Activated T-helper 1 cell treated with anti-CD3 and anti-CD28 coated beads, Interleukin-12 subunit alpha, Interleukin-12 subunit beta, Interleukin-2, Interleukin-4 antibody, amounts not matched to agents 30 ng/mL and 10 ng/mL and 1 ng/mL, durations not matched to agents 14 hours and 24 hours and 36 hours (primary cell): ENCODE data around the gene NKIRAS2. TPM values are rescaled to one million over a fixed set of nuclear protein-coding genes. Genes with fewer than 3 reads are reported as not detected.

Experiments
- DNase-seq: peaks from one replicate; pipeline ENCODE4 v3.0.0; 2021; ENCODE audit warnings: low spot score
- H3K27ac Mint-ChIP-seq: one replicate; pipeline ENCODE4 v1.8.0; 2021; ENCODE audit warnings: mild to moderate bottlenecking, mixed read lengths
- H3K27me3 Mint-ChIP-seq: one replicate; pipeline ENCODE4 v1.8.0; 2022; ENCODE audit warnings: mild to moderate bottlenecking, moderate library complexity, mixed read lengths; ENCODE audit not compliant: insufficient read depth
- H3K36me3 Mint-ChIP-seq: one replicate; pipeline ENCODE4 v1.8.0; 2021; ENCODE audit warnings: low read depth, mixed read lengths
- H3K4me1 Mint-ChIP-seq: one replicate; pipeline ENCODE4 v1.8.0; 2021; ENCODE audit warnings: low read depth, mixed read lengths
- H3K4me3 Mint-ChIP-seq: one replicate; pipeline ENCODE4 v1.8.0; 2021; ENCODE audit warnings: mild to moderate bottlenecking, moderate library complexity, mixed read lengths
- H3K9me3 Mint-ChIP-seq: one replicate; pipeline ENCODE4 v1.8.0; 2021; ENCODE audit warnings: mixed read lengths
- intact Hi-C: fragments of 100-400 bp; cut with micrococcal nuclease; formaldehyde crosslinking; loops from one replicate; pipeline ENCODE4 v1.15.1; 2024
- total RNA-seq: library from RNA; stranded (reverse); gene quantifications from 2 replicates; pipeline ENCODE4 v1.2.3, GENCODE V29; 2022

NKIRAS2 gene
- total RNA-seq, 1 donor from 2014 or later = 32.6 TPM

DNA sequence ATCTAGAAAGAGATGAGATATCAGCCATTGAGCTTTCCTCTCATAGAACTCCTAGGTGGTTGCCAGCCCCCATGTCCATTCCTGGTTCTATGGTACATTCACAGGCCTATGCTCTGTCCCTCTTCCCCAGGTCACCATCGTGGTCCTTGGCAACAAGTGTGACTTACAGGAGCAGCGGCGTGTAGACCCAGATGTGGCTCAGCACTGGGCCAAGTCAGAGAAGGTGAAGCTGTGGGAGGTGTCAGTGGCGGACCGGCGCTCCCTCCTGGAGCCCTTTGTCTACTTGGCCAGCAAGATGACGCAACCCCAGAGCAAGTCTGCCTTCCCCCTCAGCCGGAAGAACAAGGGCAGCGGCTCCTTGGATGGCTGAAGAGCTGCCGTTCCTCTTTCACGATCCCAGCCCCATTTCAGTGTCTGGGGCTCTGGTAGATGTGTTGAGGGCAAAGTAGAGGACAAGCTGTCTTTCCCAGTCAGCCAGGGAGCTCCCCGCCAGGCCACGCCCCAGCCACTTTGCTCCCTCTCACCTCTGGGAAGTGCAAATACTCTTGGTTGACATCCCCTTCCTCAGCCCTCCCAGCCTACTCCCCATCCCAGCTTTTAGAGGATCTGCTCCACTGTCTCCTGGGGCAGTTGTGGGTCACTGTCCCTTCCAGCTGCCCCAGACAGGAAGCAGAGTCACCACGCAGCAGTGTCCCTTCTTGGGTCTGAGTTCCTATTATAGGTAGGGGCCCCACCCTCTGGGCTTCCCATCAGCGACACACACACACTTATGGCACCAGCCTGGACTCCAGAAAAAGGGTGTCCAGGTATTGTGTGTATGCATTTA lies 3.8 kb downstream of the NKIRAS2 start:
- Mint-ChIP-seq H3K4me1 (peaks cover 31% of the 10 kb centered on the region), H3K9me3 (no peaks in the 10 kb centered on the region), H3K27me3 (no peaks in the 10 kb centered on the region), H3K27ac (no peak overlapping the region), H3K4me3 (no peak overlapping the region), H3K36me3 (peaks cover 31% of the 10 kb centered on the region)
- intact Hi-C loops = loop anchor here (10.0 kb wide), 1 partner anchor 381 kb away; no protein-coding TSS in a partner anchor
- no peak for DNase-seq

DNA sequence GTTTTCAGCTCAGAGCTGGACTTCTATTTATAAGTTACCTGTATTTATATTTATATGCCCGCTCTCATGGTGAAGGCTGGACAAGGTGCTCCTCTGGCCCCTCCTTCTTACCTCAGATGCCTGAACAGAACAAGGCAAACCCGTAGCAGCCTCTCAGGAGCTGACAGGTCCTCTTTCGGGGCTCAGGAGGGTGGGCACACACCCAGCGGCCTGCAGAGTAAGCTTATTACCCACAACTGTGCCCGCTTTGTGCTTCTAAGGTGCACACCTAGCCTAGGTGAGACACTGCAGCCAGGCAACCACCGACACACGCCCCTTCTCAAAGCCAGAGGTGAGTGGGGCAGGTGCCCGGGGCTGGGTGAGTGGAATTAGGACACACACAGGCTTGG lies 5.3 kb downstream of the NKIRAS2 start:
- peaks cover 24% of the 10 kb centered on the region for H3K36me3 Mint-ChIP-seq
- intact Hi-C loops = loop anchor here (1.0 to 10.0 kb wide), 7 partner anchors 39 to 380 kb away; partner anchors contain the start of gene DHX58
- DNase-seq = no peak
- peak overlapping the region; percentile 71 for H3K27ac Mint-ChIP-seq
- peaks cover 20% of the 10 kb centered on the region for H3K4me1 Mint-ChIP-seq
- H3K9me3 Mint-ChIP-seq = no peaks in the 10 kb centered on the region
- no peaks in the 10 kb centered on the region for H3K27me3 Mint-ChIP-seq
- H3K4me3 Mint-ChIP-seq = no peak overlapping the region

GRCh38 chr17:42025936-42026335 lies 6.0 kb downstream of the NKIRAS2 start:
- intact Hi-C loops = loop anchor here (1.0 to 10.0 kb wide), 7 partner anchors 38 to 379 kb away; partner anchors contain the start of gene DHX58
- Mint-ChIP-seq H3K36me3 (peaks cover 21% of the 10 kb centered on the region), H3K27ac (no peak overlapping the region), H3K4me1 (peaks cover 20% of the 10 kb centered on the region), H3K9me3 (no peaks in the 10 kb centered on the region), H3K27me3 (peaks cover 3% of the 10 kb centered on the region), H3K4me3 (no peak overlapping the region)
- no peak for DNase-seq

GRCh38 chr17:42026857-42027589 lies 7.1 kb downstream of the NKIRAS2 start:
- no peaks in the 10 kb centered on the region for H3K9me3 Mint-ChIP-seq
- H3K27ac Mint-ChIP-seq = no peak overlapping the region
- no peak for DNase-seq
- H3K27me3 Mint-ChIP-seq = peaks cover 3% of the 10 kb centered on the region
- intact Hi-C loops = loop anchor here (10.0 kb wide), 1 partner anchor 378 kb away; no protein-coding TSS in a partner anchor
- peaks cover 12% of the 10 kb centered on the region for H3K4me1 Mint-ChIP-seq
- no peak overlapping the region for H3K4me3 Mint-ChIP-seq
- peaks cover 16% of the 10 kb centered on the region for H3K36me3 Mint-ChIP-seq

- peaks cover 3% of the 10 kb centered on the region for H3K27me3 Mint-ChIP-seq
- intact Hi-C loops = loop anchor here (10.0 kb wide), 1 partner anchor 377 kb away; no protein-coding TSS in a partner anchor
- H3K27ac Mint-ChIP-seq = no peak overlapping the region
- DNase-seq = no peak
- H3K36me3 Mint-ChIP-seq = peaks cover 12% of the 10 kb centered on the region
- peaks cover 7% of the 10 kb centered on the region for H3K4me1 Mint-ChIP-seq
- H3K9me3 Mint-ChIP-seq = no peaks in the 10 kb centered on the region
- no peak overlapping the region for H3K4me3 Mint-ChIP-seq
Measured at GRCh38 chr17:42027590-42027889, 7.7 kb downstream of the NKIRAS2 start.

DNA sequence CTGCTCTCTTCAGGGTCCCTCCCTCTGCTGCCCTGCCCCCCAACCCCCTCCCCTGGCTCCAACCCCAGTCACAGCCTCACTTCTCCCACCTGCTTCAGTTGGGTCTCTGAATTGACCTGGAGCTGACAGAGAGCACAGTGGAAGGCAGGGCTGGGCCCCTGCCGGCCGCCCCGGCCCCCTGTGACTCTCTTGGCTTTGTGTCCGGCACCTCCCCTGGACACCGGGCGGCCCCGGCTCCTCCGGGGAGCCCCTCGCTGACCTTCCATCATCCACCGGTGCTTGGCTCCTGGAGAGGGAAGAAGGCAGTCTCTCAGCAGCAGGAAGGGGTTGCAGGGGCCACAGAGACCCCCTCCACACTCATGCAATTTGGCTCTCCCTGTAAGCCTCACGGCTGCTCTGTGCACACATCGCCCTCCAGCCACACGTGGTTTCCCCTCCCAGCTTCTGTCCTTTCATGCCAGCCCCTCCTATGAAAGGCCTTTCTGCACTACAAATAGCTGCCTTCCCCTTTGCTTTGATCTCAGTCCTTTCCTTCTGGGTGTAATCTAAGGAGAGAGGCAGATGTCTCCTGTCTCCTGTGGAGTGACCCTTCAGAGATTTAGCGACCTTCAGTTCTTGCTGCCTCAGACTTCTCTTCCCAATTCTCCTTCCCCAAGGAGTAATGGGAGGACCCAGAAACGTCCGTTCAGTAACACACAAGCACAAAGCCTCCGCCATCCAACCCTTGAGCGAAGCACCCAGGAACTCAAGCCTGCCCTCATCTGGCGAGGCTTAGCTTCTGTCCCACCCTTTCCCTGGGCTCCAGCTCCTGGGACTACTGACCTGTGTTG lies 8.3 kb downstream of the NKIRAS2 start:
- DNase-seq = no peak
- Mint-ChIP-seq H3K27ac (peak overlapping the region; percentile 48), H3K4me3 (no peak overlapping the region), H3K27me3 (peaks cover 3% of the 10 kb centered on the region), H3K36me3 (peaks cover 12% of the 10 kb centered on the region), H3K4me1 (peaks cover 7% of the 10 kb centered on the region), H3K9me3 (no peaks in the 10 kb centered on the region)
- intact Hi-C loops = loop anchor here (10.0 kb wide), 1 partner anchor 377 kb away; no protein-coding TSS in a partner anchor

DNA sequence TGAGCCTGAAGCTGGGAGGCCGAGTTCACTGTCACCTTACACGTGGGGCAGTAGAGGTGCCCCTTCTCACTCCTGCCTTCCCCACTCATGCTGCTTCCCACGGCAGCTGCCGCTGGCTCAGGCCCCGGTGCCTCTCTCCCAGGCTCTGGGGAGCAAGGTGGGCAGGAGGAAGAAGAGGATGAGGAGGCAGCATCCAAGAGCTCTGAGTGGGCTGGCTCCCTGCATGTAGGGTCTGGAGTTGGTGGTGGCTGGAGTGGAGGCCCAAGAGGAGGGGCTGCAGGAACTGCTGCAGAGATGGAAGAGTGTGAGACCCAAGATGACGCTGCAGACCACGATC lies 8.9 kb downstream of the NKIRAS2 start:
- Mint-ChIP-seq H3K36me3 (peaks cover 9% of the 10 kb centered on the region), H3K9me3 (no peaks in the 10 kb centered on the region), H3K4me1 (peaks cover 9% of the 10 kb centered on the region), H3K27me3 (peaks cover 3% of the 10 kb centered on the region), H3K27ac (no peak overlapping the region), H3K4me3 (no peak overlapping the region)
- DNase-seq = no peak
- intact Hi-C loops = loop anchor here (10.0 kb wide), 1 partner anchor 376 kb away; no protein-coding TSS in a partner anchor

DNA sequence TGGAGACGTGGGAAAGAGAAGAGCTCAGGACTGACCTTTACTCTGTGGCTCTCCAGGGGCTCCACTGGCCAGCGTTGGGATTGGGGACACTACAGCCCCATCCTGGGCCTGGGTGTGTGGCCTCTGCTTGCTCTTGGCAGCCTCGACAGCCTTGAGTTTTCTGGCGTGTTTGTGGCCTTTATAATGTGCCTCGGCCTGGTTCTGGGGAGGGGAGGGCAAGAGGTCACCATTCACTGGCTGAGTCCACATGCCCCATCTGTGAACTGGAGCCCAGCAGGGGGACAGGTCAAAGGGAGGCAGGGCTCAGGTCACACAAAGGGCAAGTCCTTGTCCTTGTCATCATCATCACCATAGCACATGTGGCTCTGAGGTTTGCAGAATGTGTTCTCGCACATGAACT lies 11.7 kb downstream of the NKIRAS2 start:
- H3K27me3 Mint-ChIP-seq = peaks cover 3% of the 10 kb centered on the region
- H3K4me1 Mint-ChIP-seq = peaks cover 9% of the 10 kb centered on the region
- no peak overlapping the region for H3K27ac Mint-ChIP-seq
- no peaks in the 10 kb centered on the region for H3K36me3 Mint-ChIP-seq
- intact Hi-C loops = no loop called here
- H3K4me3 Mint-ChIP-seq = no peak overlapping the region
- DNase-seq = no peak
- H3K9me3 Mint-ChIP-seq = no peaks in the 10 kb centered on the region

- Mint-ChIP-seq H3K27ac (no peak overlapping the region), H3K4me1 (peaks cover 9% of the 10 kb centered on the region), H3K4me3 (no peak overlapping the region)
Measured at GRCh38 chr17:42034059-42034458, 14.2 kb downstream of the NKIRAS2 start.

GRCh38 chr17:42038221-42038973 lies 18.5 kb downstream of the NKIRAS2 start:
- H3K27ac Mint-ChIP-seq = no peak overlapping the region
- peaks cover 9% of the 10 kb centered on the region for H3K4me1 Mint-ChIP-seq
- H3K4me3 Mint-ChIP-seq = no peak overlapping the region
- no peaks in the 10 kb centered on the region for H3K36me3 Mint-ChIP-seq
- H3K27me3 Mint-ChIP-seq = peaks cover 6% of the 10 kb centered on the region
- intact Hi-C loops = no loop called here
- H3K9me3 Mint-ChIP-seq = no peaks in the 10 kb centered on the region
- DNase-seq = no peak

More at GRCh38 chr17:42034059-42034458, 14.2 kb downstream of the NKIRAS2 start:
- DNase-seq = no peak
- Mint-ChIP-seq H3K9me3 (no peaks in the 10 kb centered on the region), H3K36me3 (no peaks in the 10 kb centered on the region), H3K27me3 (peaks cover 9% of the 10 kb centered on the region)
- intact Hi-C loops = no loop called here

- Mint-ChIP-seq H3K4me3 (no peak overlapping the region), H3K4me1 (no peaks in the 10 kb centered on the region), H3K27me3 (peaks cover 6% of the 10 kb centered on the region), H3K27ac (no peak overlapping the region), H3K9me3 (no peaks in the 10 kb centered on the region), H3K36me3 (no peaks in the 10 kb centered on the region)
- intact Hi-C loops = no loop called here
- DNase-seq = no peak
Measured at GRCh38 chr17:42039794-42040763, 20.2 kb downstream of the NKIRAS2 start.
